Measurements from ENCODE around the gene FAF1. TPM values are rescaled to one million over a fixed set of nuclear protein-coding genes. Genes with fewer than 3 reads are reported as not detected.

Gene FAF1
- total RNA-seq, 1 donor from 2014 or later, result 40.5 TPM

GRCh38 chr1:50701706-50702317, 258.3 kb downstream of the FAF1 start:
- no peak for DNase-seq (ENCODE audit: low spot score)

DNA sequence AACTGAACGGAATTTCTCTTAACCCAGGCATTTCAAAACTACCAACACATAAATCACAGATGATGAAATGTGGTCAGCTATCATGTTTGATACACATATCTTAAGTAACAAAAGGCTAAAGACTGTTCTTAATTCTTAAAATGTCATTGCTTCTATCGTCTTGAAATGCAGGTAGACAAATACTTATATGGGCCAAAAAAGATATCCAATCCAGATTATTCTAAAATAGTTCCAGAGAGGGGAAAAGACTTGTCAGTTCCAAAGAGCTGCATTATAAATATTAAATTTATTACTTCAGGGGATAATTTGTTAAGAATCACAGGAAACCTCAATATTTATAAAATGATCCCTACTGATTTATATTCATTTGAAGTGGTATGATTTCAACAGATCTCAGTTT, 259.4 kb downstream of the FAF1 start:
- DNase-seq (ENCODE audit: low spot score), result no peak

DNA sequence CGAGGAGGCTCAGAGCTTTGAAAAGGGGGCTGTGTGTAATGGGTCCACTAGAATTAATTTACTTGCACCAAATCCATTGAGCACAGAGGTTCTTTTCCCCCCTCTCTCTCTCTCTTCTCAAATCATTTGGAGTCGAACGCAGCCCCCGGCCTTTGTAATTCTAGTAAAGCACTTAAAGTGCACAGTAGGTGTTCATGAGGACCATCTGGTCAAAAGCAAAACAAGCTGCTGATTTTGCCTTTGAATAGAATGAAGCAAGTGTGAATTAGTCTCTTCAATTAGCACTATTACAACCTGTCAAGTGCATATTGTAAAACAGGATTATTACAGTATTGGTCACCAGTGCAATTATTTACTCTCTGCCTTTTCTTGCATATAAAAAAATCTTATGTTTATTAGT, 259.9 kb downstream of the FAF1 start:
- DNase-seq (ENCODE audit: low spot score), result no peak

DNA sequence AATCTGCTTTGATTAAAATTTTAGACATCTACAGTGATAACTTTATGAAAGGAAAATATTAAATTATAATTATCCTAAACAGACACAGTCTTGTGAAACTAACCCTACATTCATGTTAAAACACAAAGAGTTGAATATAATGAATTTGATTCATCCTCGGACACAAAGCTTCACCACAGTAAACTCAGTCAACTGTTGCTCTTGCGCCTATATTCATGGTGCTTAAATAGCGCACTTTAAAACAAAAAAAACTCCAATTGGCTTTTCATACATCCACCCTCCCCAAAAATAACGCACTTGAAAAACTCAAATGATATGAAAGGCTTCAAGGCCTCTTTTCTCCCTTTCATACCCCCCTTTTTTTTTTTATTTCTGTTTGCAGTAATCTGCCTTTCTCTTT, 260.3 kb downstream of the FAF1 start:
- no peak for DNase-seq (ENCODE audit: low spot score)

DNA sequence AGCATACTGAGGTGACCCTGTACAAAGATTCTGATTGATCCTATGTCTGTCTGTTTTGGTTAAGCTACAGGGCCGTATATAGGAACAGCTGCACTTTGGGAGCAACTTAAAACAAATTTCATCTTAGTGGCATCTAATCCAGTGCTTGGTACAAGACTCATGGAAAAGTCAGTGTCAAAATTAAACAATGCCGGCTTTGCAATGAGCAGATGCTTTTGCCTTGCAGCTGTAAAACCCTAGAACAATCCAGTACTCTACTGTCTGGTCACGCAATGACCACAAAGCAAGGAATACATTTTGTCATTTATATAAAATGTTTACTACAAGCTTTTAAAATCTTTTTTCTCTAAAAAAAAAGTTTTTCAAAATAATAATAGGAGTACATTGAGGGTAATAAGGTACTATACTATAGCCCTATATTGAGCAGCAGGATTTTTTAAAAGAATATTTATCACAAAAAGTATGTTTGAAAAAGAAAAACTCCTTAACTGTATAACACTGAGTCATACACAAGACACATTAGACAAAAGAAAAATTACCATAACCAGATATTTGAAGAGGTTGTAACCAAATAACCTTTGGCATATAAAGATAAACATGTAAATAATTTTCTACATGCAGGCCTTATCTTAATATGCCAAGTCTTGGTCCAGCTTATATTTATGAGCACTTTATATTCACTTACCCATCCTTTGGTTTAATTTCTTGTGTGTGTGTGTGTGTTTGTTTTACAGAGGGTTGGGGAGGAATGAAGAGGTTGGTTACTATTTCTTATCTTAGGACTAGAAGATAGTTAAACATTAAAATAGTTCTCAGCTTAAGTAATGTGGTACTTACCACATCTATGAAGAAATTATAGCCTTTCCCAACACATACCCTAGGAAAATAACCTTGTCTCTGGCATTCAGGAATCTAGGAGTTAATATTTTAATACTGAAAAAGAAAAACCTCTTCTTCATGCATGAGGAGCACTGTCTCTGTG, 262.3 kb downstream of the FAF1 start:
- DNase-seq (ENCODE audit: low spot score), result no peak

GRCh38 chr1:50693829-50694228, 266.2 kb downstream of the FAF1 start:
- no peak for DNase-seq (ENCODE audit: low spot score)

DNA sequence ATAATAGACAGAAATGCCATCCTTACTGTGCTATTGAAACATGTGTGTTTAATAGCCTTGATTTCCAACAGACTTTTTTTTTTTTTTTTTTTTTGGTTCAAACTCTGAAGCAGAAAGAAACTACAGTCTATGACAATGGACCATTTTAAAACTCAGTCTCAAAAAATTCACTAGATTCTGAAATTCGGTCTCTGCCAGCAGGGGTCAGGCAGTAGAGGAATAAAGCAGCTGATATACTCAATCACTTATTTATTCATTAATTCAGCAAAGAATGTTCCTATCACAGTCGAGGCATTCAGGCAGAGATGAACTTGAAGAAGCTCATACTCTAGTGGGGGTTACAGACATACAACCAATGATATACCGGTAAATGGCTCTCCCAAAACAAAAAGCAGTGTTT, 275.9 kb downstream of the FAF1 start:
- no peak for DNase-seq (ENCODE audit: low spot score)

DNA sequence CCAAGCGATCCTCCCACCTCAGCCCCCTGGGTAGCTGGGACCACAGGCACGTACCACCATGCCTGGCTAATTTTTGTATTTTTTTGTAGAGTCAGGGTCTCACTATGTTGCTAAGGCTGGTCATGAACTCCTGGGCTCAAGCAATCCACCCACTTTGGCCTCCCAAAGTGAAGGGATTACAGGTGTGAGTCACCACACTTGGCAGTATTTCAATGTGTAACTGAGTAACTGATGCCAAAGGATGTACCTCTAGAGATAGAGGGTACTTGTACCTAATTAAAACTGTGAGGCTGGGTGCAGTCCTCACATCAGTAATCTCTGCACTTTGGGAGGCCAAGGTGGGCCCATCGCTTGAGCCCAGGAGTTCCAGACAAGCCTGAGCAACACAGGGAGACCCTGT, 278.1 kb downstream of the FAF1 start:
- no peak for DNase-seq (ENCODE audit: low spot score)

GRCh38 chr1:50667710-50668356, 292.2 kb downstream of the FAF1 start:
- DNase-seq (ENCODE audit: low spot score), result no peak

- DNase-seq (ENCODE audit: low spot score), result no peak
Observed at GRCh38 chr1:50667272-50667671, 292.8 kb downstream of the FAF1 start.

DNA sequence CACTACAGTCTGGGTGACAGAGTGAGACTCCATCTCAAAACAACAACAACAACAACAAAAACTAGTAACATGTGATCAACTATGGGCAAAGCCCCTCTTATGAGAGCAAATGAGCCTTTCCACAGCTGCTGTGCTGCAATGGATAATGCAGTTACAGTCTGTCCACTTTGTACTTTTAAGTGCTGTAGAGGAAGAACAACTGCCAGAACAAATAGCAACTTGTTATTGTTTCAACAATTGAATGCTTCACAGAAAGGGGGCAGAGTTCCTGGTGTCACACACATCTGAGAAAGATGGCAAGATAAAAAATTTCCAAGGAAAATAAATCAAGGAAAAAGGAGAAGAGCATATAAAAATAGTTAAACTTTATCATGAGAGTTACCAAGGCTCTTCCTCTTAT, 293.2 kb downstream of the FAF1 start:
- no peak for DNase-seq (ENCODE audit: low spot score)

DNA sequence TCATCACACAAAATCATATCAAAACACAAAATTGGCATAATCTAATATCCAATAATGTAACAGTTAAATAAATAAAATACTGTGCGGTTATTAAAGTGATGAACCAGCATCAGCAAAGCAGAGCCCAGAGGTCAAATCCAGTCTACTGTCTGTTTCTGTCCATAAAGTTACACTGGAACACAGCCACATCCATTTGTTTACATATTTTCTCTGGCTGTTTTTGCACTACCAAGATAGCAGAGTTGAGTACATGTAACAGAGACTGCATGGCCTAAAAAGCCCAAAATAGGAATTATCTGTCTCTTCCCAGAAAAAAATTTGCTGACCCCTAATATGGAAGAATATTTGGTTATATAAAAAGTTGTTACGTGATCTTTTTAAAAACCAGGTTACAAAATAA, 294.7 kb downstream of the FAF1 start:
- no peak for DNase-seq (ENCODE audit: low spot score)

GRCh38 chr1:50661626-50662025, 298.4 kb downstream of the FAF1 start:
- no peak for DNase-seq (ENCODE audit: low spot score)

- no peak for DNase-seq (ENCODE audit: low spot score)
Observed at GRCh38 chr1:50659107-50659662, 300.9 kb downstream of the FAF1 start.

DNA sequence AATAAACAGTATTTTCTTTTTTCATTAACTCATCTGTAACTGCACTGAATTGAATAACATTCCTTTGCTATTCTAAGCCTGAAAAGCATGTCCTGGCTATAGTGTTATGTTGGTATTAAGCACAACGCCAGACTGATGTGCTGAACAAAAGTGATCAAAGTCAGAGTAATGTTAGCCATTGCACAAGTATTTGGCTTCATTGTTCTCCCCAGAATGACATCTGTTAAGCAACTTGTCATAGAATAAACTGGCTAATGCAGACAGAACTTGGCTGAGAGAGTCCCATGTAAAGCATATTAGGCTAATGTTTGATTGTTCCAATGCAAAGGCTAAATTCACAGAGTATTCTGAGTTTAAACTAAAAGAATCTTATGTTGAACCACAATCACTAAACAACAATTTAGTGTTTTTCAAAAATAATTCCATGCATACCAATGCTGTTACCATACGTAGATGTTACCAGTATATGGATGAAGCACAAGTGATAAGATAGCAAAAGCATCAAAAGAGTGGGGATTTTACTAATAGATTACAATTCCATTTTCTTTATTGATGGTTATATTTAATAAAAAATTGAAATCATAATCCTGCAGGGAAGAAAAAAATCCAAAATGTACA, 301.5 kb downstream of the FAF1 start:
- no peak for DNase-seq (ENCODE audit: low spot score)

GRCh38 chr1:50656931-50657330, 303.1 kb downstream of the FAF1 start:
- DNase-seq (ENCODE audit: low spot score), result no peak

GRCh38 chr1:50651476-50652263, 308.4 kb downstream of the FAF1 start:
- no peak for DNase-seq (ENCODE audit: low spot score)

GRCh38 chr1:50646526-50646925, 313.5 kb downstream of the FAF1 start:
- DNase-seq (ENCODE audit: low spot score), result no peak

- DNase-seq (ENCODE audit: low spot score), result no peak
Observed at GRCh38 chr1:50645139-50645538, 314.9 kb downstream of the FAF1 start.

GRCh38 chr1:50644447-50645105, 315.5 kb downstream of the FAF1 start:
- DNase-seq (ENCODE audit: low spot score), result no peak

DNA sequence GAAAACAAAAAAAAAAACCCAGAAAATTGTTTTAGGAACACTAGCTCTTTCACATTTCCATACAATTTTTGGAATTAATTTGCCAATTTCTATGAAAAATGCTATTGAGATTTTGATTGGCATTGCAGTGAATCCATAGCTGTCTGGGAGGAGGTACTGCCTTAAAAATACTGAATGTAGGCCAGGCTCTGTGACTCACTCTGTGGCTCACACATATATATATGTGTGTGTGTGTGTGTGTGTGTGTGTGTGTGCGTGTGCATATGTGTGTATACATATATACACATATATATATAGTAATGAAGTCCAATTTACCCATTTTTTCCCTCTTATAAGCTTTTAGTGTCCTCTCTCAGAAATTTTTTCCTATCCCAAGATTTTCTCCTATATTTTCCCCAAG, 322.6 kb downstream of the FAF1 start:
- DNase-seq (ENCODE audit: low spot score), result no peak
